Suppressor macrophage treated with lipopolysaccharide for 4 hours (primary cell): Measurements from ENCODE around the gene CPVL.

Source experiments
- DNase-seq: peaks from one replicate; pipeline ENCODE4 v3.0.0-alpha.2; 2020

Gene CPVL

GRCh38 chr7:28999427-28999826 is 146.9 kb downstream of the CPVL start:
- no peak for DNase-seq

- no peak for DNase-seq
Measured at GRCh38 chr7:28998105-28998504, 148.2 kb downstream of the CPVL start.

DNA sequence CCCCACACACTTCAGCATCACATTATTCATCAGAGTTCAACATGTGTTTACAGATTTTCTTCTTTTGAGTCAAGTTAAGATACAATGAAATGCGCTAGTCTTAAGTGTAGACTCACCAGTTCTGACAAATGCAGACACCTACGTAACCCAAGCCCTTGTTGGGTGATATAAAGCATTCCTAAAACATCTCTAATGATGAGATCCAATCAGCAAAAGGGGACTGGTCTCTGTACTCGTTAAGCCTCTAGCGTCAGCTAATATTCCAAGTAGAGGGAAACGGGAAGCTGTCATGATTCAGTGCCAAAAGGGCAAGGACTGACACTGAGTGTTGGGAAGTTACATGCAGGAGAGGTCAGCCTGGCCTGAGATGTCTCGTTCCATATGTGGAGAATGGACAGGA is 149.5 kb downstream of the CPVL start:
- no peak for DNase-seq

GRCh38 chr7:28993371-28993770 is 153.0 kb downstream of the CPVL start:
- no peak for DNase-seq

GRCh38 chr7:28992798-28993197 is 153.5 kb downstream of the CPVL start:
- DNase-seq = no peak

GRCh38 chr7:28990200-28990960 is 156.0 kb downstream of the CPVL start:
- no peak for DNase-seq

DNA sequence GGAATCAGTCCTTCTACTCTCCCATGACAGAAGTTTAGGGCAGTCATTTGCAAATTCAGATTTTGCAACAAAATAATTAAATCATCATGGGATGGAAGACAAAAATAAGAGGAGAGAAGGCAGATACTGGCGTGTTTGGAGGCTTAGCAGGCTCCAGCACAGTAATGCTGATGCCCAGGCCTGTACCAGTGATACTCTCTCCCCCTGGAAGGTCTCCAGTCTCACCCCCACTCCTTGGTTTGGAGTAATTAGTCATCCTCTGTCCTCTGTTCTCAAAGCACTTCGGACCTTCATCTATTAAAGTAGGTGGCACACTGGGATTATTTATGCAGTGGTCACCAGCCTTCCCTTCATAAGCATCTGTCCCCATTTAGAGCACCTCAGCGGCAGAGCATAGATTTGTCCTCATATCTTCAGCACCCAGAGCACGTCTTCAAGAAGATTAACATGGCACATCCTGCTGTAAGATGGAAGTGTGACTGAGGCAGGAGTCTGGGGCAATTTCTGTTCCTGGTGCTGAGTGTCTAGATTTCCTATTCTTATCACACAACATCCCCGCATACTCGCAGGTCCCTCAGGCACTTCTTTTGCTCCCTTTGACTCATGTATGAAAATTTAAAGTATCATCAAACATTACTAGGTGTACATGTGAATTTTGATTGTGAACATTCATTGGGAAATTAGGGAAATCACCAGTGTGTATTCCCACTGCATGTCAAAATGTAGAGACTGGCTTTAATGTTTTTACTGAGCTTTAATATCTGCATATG is 156.9 kb downstream of the CPVL start:
- DNase-seq = no peak

- DNase-seq = no peak
Measured at GRCh38 chr7:28988810-28989209, 157.5 kb downstream of the CPVL start.

DNA sequence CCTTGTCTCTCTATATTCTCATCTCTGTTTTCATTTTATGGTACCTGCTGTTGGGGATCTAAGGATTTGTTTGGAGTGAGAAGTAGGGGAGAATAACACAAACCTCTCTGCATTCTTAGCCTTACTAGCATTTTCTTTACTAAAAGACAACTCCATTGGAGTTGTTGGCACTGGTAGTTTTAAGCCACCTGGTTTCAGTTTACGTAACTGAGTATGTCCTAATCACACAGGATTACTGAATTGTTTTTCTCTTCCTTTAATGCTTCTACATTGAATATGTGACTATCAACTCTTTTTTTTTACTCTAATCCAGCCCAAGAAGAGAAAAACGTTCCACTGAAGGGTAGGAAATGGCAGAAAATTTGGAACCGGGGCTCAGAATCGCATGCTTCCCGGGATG is 158.2 kb downstream of the CPVL start:
- no peak for DNase-seq

- peak; percentile 92 for DNase-seq
Measured at GRCh38 chr7:28986765-28987110, 159.6 kb downstream of the CPVL start.

- no peak for DNase-seq
Measured at GRCh38 chr7:28986028-28986764, 160.1 kb downstream of the CPVL start.

GRCh38 chr7:28984631-28985030 is 161.7 kb downstream of the CPVL start:
- peak; percentile 73 for DNase-seq

DNA sequence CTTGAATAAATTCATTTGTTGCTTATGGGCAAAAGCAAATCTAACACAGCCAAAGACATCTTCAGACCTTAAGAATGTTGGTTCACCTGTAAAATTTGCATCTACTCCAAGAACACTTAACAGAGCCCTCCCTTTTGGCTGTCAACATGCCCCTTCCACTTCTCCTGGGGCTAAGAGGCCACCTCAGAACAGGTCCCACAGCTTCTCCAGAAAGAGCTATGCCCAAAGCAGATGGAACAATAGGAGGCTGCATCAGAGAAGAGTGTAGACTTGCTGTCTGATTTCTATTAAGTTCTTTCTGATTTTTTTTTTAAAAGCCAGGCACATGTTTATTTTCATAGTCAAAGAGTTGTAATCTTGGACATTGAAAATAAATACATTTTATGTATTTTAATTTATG is 162.1 kb downstream of the CPVL start:
- DNase-seq = no peak

DNA sequence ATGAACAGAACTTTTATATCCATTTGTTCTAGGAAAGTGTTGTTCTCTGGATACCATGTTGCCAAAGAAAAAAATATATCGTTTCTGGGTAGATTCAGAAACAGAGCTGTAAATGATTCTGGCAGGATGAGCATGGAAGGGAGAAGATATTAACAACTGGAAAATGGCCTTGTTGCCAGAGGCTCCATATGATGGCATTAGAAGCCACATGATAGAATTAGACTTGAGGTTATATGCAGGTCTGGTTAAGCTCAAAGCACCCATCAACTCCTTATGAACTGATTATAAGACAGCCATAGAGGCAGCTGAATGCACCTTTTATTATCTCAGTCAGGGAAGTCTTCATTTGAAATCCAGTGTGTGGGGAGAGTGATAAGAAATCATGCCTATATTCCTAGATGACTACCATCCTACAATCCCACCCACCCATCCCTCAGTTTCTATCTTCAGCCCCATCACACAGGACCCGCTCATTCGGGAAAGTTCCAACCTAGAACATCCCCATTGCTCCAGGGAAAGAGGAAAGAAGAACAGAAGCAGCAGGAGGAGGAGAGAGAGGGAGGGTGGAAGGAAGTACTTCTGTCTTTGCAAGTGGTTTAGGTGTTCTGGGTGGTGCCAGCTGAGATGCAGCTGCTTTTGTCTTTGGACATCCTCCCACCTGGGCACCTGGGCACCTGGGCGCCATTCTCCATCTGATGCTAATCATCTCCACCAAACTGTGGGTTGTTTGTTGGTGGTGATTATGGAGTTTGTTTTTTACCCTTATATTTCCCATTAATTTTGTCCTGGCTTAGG is 162.7 kb downstream of the CPVL start:
- DNase-seq = no peak

- no peak for DNase-seq
Measured at GRCh38 chr7:28981161-28981465, 165.2 kb downstream of the CPVL start.

DNA sequence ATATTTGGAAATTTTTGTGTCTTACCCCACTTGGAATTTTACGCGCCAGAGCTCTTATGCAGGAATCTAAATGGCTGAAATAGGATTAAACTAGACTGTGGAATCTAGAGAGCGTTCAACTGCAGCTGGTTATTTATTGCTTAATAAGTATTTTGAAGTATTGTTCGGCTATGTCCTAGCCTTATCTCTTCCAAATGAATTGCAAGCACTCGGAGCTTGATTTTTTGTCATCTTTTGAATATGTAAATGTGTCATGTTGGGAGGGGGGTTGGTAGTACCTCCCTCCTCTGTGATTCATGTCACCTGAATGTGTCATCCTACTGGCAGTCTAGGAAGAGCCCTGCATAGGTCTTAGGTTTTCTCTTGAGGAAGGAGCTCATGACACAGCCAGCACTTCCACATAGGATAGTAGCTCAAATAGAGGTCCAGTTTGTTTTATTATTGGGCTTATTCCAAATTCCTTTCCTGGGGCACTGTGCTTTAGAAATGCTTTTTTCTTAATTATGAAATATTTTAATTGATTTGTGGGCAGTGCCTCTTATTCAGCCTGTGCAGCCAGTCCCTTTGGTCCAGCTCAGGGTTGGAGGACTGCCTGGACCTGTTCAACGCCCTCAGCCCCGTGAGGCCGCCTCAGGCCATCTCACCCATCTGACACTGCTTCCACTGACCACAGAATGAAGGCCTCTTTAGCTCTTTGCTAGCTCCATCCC is 165.7 kb downstream of the CPVL start:
- no peak for DNase-seq

DNA sequence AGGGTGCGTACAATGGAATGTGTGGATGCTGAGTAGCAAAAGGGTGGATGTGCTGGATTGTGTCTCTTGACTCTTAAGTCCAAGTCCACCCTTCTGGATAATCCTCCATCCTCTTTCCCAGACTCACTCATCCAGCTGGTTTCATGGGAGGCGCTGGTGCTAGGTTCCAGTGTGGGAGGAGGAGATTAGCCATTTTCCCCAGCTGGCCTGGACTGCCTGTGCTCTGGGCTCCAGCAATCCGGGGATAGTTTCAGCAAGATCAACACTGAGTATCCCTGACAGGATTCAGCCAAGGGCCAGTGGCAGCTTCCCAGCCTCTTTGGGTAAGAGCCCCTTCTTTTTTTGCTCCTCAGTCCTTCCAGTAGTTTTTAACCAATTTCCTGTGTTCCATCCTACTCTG is 166.6 kb downstream of the CPVL start:
- no peak for DNase-seq

- DNase-seq = no peak
Measured at GRCh38 chr7:28977881-28978280, 168.5 kb downstream of the CPVL start.

- no peak for DNase-seq
Measured at GRCh38 chr7:28976022-28976421, 170.3 kb downstream of the CPVL start.

DNA sequence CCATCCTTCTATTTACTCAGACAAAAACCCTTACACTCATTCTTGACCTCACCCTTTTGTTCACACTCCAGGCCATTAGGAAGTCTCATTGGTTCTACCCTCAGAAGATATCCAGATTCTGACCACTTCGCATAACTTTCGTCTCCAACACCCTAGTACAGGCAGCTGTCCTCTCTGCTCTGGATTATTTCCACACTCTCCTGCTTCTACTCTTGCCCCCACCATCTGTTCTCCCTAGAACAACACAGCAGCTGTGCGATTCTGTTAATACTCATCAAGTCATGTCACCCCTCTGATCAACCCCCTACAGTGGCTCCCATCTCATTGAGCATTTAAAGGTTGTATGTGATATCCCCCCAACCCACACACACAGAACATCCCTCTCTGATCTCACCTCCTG is 172.7 kb downstream of the CPVL start:
- no peak for DNase-seq

DNA sequence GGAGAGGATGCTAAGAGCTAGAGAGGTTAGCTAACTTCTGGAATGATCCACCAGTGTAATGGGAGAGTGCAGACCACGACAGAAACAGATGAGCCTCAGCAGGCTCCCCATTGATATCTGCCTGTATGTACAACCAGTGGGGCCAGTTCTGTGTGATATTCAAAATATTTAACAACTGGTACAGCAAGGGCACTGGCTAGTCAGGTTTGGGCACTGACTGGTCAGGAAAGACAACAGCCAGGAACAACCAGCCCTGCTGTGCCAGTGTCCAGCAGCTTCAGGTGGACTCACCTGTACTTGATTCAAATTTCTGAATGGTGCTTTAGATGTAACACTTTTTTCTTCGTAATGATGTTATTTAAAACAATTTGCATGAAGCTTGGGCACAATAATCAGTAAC is 182.3 kb downstream of the CPVL start:
- no peak for DNase-seq

GRCh38 chr7:28961972-28962371 is 184.4 kb downstream of the CPVL start:
- no peak for DNase-seq
